ENCODE data around the gene LCN1.
A peak's percentile ranks its signal among the peaks of the same experiment; 100 is the strongest.

LCN1 gene

DNA sequence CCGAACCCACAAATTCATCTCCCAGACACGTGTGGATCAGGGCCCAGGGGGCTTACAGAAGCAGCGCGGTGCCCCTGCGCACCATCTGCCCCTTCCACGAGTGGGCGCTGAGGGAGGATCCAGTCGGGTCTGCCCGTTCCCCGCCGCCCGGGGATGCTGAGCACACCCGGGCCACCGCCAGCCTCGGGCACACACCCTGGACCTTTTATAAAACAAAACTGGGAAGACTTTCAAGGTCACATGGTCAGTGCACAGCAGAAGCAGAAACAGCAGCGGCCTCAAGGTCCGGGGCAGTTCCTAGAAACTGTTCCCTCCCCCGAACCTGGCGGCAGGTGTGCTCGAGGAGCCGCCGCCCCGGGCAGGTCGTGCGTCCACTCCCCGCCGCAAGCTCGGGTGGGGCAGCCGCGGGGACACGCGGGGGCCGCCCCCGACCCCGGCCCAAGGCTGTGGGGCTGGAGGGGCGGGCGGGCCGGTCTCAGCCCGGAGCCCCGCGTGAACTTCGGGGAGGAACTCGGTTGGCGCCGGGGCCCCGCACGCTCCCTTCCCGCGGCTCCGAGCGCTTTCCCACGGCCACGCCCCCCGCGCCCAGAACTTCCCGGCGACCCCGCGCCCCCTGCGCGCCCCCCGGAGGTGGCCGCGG is 42.3 kb upstream of the LCN1 start:
- in situ Hi-C loops (cut with MboI; ENCODE audit: low sequenced_read_pairs, unreplicated experiment) = no loop called here
- TF ChIP-seq, protein P1, sequence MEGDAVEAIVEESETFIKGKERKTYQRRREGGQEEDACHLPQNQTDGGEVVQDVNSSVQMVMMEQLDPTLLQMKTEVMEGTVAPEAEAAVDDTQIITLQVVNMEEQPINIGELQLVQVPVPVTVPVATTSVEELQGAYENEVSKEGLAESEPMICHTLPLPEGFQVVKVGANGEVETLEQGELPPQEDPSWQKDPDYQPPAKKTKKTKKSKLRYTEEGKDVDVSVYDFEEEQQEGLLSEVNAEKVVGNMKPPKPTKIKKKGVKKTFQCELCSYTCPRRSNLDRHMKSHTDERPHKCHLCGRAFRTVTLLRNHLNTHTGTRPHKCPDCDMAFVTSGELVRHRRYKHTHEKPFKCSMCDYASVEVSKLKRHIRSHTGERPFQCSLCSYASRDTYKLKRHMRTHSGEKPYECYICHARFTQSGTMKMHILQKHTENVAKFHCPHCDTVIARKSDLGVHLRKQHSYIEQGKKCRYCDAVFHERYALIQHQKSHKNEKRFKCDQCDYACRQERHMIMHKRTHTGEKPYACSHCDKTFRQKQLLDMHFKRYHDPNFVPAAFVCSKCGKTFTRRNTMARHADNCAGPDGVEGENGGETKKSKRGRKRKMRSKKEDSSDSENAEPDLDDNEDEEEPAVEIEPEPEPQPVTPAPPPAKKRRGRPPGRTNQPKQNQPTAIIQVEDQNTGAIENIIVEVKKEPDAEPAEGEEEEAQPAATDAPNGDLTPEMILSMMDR (IDR thresholded peaks at IDR 0.05; ENCODE audit: borderline replicate concordance, control extremely low read depth, extremely low read depth, insufficient read depth, missing control alignments) = no peak
- no peak for DNase-seq (ENCODE audit: low spot score)

DNA sequence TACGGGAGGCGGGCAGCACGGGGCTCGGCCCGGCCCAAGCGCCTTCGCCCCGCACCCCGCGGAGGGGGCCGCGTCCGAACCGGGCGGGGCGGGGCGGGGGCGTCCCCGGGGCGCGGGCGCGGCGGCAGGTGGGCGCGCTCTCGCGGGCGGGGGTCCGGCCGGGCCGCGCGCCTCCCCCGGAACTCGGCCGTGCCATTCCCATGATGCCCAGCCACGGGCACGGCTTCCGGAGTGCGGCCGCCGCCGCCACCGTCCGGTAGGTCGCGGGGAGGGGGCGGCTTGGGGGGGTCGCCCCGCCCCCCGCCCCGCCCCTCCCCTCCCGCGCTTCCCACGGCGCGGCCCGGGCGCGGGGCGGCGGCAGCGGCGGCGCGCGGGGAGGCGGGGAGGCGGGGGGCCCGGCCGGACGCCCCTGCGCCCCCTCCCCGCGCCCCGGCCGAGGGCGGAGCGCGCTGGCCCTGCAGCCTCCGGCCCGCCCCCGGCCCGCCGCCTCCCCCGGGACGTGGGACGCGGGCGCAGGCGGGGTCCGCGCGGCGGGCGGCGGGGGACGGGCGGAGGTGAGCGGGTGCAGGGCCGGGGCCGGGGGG is 41.7 kb upstream of the LCN1 start, which contains the start of gene PPP1R26:
Gene PPP1R26, plus strand, starts transcription at position 314 of the 584 bp plus-strand sequence. CDS start 4,729 bp downstream, outside the sequence.
- in situ Hi-C loops (cut with MboI; ENCODE audit: low sequenced_read_pairs, unreplicated experiment) = no loop called here
- DNase-seq (ENCODE audit: low spot score) = no peak
- TF ChIP-seq, protein P1 (IDR thresholded peaks at IDR 0.05; ENCODE audit: borderline replicate concordance, control extremely low read depth, extremely low read depth, insufficient read depth, missing control alignments) = no peak

DNA sequence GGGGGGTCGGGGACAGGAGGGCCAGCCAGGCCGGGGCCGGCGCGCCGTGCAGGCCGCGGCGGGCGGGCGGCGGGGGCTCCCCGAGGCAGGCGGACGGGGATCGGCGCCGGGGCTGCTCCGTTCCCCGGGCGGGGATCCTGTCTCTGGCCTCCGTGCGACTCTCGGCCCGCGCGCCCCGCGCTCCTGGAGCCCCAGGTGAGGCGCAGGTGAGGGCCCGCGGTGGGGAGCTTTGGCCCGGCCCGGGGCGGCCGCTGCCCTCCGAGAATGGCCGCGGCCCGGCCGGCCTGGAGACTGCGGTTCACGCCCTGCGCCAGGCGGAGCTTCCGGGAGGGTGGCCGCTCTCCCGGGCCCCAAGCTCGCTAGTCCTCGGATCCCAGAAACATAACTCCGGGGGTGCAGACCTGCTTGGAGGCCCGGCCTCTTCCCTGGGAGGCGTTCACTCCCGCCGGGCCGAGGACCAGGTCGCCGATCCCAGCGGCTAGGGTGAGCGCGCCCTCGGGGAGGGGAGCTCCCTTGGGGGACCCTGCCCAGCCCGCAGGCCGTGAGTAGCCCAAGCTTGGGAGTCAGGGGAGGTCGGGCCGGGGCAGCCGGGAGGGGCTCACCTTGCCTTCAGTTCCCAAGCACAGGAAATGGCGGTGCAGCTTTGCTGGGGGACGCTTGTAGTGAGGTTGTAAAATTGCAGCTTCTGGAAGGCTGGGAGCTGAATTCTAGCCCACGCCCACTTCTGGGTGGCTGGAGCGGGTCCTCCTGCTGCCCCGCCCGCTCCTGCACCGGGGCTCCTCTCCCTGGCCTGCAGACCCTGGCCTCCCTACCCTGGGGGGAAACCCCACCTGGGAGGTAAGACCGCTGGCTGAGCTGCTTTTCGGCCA is 40.9 kb upstream of the LCN1 start:
- in situ Hi-C loops (cut with MboI; ENCODE audit: low sequenced_read_pairs, unreplicated experiment) = no loop called here
- peak; percentile 62 for DNase-seq (ENCODE audit: low spot score)
- TF ChIP-seq, protein P1 (IDR thresholded peaks at IDR 0.05; ENCODE audit: borderline replicate concordance, control extremely low read depth, extremely low read depth, insufficient read depth, missing control alignments) = no peak

DNA sequence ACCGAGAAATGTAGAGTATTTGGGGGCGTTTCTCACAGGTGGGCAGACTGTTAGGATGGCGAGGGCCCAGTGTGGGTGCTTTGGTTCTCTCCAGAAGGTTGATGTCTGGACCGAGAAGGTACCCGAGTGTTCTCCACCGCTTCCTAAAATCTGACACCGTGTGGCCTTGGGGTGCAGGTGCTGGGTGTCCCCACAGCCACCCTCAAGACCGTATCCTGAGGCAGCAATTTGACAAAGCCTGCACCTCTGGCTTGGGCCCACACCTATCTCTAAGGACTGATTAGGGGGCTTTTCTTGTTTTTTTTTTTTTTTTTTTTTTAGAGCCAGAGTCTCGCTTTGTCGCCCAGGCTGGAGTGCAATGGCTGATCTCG is 40.3 kb upstream of the LCN1 start:
- DNase-seq (ENCODE audit: low spot score) = no peak
- TF ChIP-seq, protein P1 (IDR thresholded peaks at IDR 0.05; ENCODE audit: borderline replicate concordance, control extremely low read depth, extremely low read depth, insufficient read depth, missing control alignments) = no peak
- in situ Hi-C loops (cut with MboI; ENCODE audit: low sequenced_read_pairs, unreplicated experiment) = no loop called here

DNA sequence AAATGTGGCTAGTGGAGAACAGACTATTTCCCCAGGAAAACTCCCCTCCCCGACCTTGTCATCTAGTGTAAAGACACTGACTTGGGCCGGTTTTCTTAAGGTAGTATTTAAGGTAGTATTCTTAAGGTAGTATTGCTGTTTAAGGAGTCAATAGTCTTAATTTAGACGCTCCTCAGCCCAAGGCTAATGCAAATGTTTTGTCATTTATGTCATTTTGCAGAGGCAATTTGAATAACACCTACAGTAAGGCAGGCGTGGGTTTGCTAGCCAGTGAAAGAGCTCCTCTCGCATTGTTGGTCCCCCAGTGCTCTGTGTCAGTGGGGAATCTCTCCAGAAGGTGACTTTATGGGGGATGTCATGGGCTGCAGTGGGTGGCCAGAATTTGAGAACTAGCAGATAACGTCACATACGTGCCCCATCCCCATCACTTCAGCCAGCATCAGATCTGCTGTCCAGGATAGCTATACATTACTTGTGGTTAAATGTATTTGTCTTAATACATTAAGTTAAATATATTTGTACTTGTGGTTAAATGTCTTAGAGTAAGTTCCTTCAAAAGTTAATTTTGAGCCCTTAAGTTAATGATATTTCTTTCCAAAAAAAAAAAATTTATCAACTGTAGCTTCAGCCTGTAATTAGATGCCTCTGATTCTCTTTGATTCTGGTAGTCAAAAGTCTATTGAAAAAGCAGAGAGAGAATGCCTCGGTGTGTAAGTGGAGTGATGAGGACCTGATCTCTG is 39.1 kb upstream of the LCN1 start:
- no peak for DNase-seq (ENCODE audit: low spot score)
- in situ Hi-C loops (cut with MboI; ENCODE audit: low sequenced_read_pairs, unreplicated experiment) = no loop called here
- TF ChIP-seq, protein P1 (IDR thresholded peaks at IDR 0.05; ENCODE audit: borderline replicate concordance, control extremely low read depth, extremely low read depth, insufficient read depth, missing control alignments) = no peak
